GM12892 (cell line): ENCODE results near the gene SEPTIN5.

ENCODE experiments used
- DNase-seq: peaks from one replicate; pipeline ENCODE4 v3.0.0; 2011; ENCODE audit not compliant: insufficient read length
- FAIRE-seq: peaks from 2 replicates; lab custom pipeline; 2011; peaks lifted over from hg19 to GRCh38; lab: Jason Lieb, UNC
- POLR2A ChIP-seq: IDR thresholded peaks from 2 replicates; pipeline ENCODE4 v1.6.1; 2011; ENCODE audit warnings: low read depth, low read length, control low read depth
- POLR2AphosphoS5 ChIP-seq: IDR thresholded peaks from 2 replicates; pipeline ENCODE4 v1.6.1; 2011; ENCODE audit warnings: low read depth, low read length, control low read depth
- TAF1 ChIP-seq: IDR thresholded peaks from 2 replicates; pipeline ENCODE4 v1.6.1; 2011; ENCODE audit warnings: low read depth, mild to moderate bottlenecking, control low read depth, low read length, borderline replicate concordance

Gene SEPTIN5

DNA sequence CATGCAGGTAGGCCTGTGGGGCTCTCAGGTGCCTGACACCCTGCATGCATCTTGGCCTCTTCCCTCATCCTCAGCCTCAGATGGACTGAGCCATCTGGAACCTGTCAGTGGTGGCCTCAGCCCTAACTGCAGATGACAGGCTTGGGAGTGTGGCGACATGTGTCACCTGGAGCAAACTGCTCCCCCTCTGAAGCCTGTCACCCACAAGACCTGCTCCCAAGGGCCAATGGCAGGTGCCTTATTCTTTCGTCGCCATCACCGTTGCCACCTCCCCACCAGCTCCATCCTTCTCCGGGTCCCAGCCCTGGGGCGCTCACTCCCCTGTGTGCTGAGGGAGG lies 3.6 kb upstream of the SEPTIN5 start:
- DNase-seq (no peak), FAIRE-seq (no peak)
- TF ChIP-seq TAF1, result no peak
- no peak for TF ChIP-seq POLR2AphosphoS5
- no peak for TF ChIP-seq POLR2A

DNA sequence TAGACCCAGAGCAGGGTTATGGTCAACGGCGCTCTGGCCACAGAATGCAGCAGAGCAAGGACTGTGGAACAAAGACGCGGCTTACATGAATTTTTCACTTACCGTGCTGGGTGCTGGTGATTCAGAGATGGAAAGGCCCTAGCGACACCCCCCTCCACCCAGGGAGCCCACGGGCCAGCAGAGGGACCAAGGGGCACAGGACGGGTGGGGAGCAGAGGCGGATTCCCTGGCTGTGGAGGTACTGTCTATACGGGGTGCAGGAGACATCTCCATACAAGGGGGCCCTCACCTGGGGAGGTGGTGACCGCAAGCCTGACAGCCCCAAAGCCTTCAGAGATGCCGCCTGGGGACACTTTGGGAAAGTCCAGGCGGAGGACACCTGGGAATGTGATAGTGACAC lies 1.1 kb upstream of the SEPTIN5 start:
- TF ChIP-seq POLR2A (no peak), TAF1 (no peak), POLR2AphosphoS5 (no peak)
- DNase-seq (no peak), FAIRE-seq (no peak)

DNA sequence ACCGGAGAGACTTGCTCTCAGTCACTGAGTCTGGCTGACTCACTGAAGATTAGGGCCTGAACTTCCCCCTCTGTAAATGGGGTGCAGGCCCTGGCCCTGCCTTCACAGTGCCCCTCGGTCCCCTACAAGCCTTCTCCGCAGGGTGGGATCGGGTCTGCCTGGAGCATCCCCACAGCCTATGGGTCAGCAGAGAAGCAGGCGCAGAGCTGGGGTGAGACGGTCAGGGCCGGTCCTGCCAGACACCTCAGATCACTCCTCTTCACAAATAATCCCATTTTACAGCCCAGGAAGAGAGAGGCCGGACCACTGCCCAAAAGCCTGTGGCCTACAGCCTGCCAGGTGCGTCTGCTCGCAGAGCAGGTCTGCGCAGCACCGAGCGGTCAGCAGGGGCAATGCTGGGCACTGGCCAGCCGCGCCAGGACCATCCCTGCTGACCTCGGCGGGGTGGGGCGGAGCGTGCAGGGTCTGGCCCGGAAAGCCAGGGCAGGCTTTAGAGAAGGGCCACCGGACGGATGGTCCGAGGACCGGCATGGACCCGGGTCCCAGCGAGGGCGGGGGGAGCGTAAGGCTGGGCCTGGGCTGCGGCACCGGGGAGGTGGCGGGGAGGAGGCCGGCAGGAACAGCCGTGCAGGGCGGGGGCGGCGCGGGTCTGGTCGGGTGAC lies 522 bp upstream of the SEPTIN5 start:
- TF ChIP-seq TAF1 (no peak), POLR2AphosphoS5 (no peak), POLR2A (no peak)
- DNase-seq (no peak), FAIRE-seq (no peak)

DNA sequence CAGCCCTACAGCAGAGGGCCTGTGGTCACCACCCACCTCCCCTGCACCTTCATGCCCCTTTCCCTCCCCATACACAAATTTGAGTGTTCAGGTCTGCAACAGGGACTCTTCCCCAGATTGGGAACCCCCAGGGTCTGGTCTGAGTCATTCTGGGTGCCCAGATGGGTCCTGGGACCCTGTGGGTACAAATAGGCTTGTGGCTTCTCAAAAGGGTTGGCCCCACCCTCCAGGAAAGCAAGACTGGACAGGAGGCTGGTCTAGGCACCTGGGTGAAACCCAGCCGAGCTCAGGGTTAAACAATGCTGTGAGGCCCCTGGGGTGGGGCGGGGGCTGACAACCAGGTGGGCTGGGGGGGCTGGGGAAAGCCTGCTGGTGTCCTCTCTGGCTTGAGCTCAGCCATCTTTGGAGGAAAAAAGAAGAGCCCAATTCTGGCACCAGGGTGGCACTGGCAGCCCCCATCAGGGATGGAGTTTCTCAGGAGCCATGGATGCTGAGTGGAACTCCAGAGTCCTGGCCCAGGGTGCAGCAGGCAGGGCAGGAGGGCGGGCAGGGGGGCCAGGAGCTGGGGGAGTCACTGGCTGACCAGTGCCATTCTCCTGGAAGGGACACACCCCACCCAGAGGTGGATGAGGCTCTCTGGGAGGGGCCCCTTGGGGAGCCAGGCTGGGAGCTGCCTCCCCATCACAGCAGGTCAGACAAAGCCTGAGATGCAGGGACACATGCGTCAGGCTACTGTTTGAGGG lies 1.1 kb downstream of the SEPTIN5 start:
- no peak for TF ChIP-seq TAF1
- TF ChIP-seq POLR2AphosphoS5, result no peak
- TF ChIP-seq POLR2A, result no peak
- DNase-seq, result no peak
- no peak for FAIRE-seq

DNA sequence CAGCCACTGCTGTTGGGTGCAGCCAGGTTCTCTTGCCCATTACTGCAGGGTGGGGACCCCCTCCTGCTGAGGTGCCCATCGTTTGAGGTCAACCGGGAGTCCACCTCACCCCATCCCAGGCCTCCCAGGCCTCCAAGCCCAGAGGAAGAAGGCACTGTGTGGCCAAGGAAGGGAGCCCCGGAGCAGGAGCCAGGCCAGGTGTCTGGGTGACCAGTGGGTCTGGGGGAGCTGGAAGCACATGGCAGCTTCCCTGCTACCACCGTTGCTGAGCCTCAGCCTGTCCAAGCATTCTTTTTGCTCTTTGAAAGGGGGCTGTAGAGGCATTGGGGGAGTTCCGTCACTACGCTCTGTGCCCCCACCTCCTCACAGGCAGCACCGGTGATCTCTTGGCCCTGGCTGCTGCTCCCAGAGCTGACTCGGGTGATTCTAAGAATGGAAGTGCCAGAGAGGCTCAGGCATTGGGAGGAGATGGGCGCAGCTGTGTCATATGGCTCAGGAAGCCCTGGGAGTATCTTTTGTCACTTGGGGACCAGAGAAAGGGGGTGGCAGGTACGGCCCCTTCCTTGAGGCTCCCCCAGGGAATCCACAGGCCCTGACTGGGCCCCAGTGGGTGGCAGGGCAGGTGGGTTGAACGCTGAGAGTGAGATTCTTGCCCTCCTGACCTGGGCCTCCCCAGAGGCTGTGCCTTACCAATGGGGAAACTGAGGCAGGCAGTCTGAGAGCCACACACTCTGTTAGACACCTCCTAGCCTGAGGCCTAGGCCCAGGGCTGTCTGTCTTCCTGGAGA lies 1.9 kb downstream of the SEPTIN5 start:
- DNase-seq, result no peak
- TF ChIP-seq TAF1 (no peak), POLR2A (no peak), POLR2AphosphoS5 (no peak)
- FAIRE-seq, result no peak

DNA sequence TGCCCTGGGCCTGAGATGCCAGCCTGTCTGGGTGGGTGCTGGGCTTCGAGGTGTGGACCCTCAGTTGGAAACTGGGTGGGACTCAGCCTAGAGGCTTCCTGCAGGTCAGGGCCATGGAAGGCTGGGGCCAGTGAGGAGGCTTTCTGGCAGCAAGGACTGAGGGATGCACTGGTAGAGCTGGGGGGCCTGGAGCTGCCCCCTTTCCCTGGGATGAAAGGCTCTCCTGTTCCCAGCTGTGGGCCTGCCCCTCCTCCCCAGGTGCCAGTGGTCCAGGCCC lies 2.5 kb downstream of the SEPTIN5 start:
- FAIRE-seq, result no peak
- no peak for DNase-seq
- TF ChIP-seq POLR2A (no peak), TAF1 (no peak), POLR2AphosphoS5 (no peak)

DNA sequence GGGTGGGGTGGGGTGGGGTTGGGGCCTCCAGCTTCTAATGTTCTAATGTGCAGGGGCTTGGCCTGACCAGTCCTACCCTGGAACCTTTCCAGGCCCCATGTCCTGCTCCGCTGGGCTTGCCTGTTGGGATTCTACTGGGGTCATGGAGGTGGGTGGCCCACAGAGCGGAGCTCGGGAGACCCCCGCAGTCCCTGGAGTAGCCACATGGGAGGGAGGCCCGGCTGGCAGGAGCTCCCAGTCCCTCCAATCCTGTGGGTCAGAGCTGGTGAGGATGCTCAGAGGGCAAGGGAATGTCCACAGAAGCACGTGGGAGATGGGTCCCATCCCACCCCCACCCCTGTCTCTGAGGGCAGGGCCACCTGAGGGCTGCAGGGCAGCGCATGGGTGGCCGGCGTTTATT lies 2.9 kb downstream of the SEPTIN5 start:
- TF ChIP-seq POLR2A (no peak), POLR2AphosphoS5 (no peak), TAF1 (no peak)
- DNase-seq, result no peak
- FAIRE-seq, result no peak

DNA sequence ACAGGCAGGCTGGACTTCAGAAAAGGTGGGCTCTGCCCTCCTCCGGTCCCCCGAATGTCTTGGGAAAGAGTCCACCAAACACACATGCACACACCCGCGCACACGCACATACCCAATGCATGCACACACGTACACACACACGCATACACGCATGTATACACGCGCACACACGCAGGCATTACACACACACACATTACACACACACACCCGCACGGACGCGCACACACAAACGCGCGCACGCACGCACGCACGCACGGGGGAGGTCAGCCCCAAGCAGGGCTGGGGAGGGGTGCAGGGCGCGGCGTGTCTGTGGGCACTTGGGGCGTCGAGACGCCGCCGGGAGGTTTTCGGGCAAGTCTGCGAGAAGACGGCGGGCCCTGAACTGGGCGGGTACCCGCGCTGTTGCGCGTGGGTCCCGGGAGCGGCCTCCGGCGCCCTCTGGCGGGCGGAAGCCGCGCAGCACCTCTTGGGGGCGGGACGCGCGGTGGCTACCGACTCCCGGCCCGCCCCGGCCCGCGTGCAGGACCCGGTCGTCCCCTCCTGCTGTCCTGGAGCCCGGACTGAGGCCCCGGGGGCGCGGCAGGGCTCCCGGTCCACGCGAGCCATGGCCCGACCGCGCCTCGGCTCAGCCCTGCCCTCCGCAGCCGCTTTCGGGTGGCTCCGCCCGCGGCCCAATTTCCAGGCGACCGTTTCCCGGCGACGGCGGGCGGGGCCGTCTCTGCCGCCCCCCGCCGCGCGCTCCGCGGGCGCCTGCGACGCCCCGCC lies 3.6 kb downstream of the SEPTIN5 start:
- no peak for TF ChIP-seq POLR2AphosphoS5
- TF ChIP-seq TAF1, result no peak
- no peak for TF ChIP-seq POLR2A
- DNase-seq, result peak; percentile 97
- FAIRE-seq, result peak; percentile 77

DNA sequence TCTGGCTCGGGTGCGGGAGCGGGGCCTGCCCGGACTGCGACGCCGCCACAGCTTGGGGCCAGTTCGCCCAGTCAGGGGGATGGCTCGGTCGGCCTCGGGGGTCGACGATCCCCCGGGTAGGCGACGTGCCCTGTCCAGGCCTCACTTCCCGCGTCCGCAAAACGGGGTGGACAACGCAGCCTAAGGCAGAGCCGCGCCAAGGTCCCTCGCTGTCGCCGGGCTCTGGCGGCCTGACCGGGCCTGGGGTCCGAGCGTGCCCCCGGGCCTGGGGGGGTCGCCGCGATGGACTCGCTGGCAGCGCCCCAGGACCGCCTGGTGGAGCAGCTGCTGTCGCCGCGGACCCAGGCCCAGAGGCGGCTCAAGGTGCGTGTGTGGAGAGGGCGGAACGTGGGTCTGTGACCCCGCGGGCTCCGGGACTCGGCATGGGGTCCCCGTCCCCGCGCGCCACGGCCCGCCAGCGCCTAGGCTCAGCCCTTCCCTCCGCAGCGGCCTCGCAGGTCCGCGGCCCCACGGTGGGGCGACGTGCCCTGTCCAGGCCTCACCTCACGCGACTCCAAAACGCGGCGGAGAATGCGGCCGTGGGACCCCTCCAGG lies 4.2 kb downstream of the SEPTIN5 start:
- TF ChIP-seq POLR2A, result no peak
- TF ChIP-seq POLR2AphosphoS5, result no peak
- TF ChIP-seq TAF1, result no peak
- FAIRE-seq (no peak), DNase-seq (no peak)

DNA sequence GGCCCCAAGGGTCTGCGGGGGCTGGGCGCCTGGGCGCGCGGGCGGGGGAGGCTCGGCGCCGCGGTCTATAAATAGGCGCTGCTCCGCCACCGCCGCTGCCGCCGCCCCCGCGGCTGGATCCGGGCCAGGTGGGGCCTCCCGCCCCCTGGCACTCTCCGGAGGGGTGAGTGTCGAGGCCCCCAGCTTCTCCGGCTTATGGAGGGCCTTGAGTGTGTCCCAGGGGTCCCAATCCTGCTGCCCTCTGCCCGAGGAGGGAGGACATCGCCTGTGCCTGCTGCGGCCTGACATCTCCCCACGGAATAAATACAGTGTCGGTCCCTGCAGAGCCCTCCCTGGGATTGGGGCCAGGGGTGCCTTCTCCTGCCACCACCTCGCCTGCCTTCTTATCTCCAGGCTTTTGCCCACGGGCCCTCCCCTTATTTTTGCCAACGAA lies 4.8 kb downstream of the SEPTIN5 start:
- DNase-seq (no peak), FAIRE-seq (no peak)
- TF ChIP-seq POLR2AphosphoS5 (no peak), POLR2A (no peak), TAF1 (no peak)

DNA sequence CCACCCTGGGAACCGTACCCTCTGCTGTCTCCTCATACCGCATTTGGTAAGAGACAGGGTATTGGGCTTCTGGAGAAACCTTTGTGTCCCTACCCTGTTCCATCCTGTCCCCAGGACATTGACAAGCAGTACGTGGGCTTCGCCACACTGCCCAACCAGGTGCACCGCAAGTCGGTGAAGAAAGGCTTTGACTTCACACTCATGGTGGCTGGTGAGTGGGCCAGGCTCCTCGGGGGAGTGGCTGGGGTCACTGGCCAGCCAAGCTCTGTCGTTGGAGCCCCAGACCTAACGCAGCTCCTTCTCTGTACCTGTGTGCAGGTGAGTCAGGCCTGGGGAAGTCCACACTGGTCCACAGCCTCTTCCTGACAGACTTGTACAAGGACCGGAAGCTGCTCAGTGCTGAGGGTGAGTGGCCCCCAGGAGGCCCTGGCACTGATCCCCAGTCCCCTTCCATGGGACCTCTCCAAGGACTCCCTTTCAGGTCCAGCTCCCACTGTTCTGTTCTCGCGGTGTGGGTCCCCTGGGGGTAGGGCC lies 5.3 kb downstream of the SEPTIN5 start:
- no peak for FAIRE-seq
- no peak for DNase-seq
- TF ChIP-seq POLR2A (no peak), TAF1 (no peak), POLR2AphosphoS5 (no peak)
